Chondrocyte (in vitro differentiated cells): ENCODE data around the gene ALKBH1. TPM values are rescaled to one million over a fixed set of nuclear protein-coding genes. Genes with fewer than 3 reads are reported as not detected.

ENCODE experiments used
- DNase-seq: peaks from one replicate; pipeline ENCODE4 v3.0.0; 2021; ENCODE audit warnings: mixed read lengths, low spot score
- H3K27ac Mint-ChIP-seq: one replicate; pipeline ENCODE4 v1.8.0; 2021; ENCODE audit warnings: mild to moderate bottlenecking, moderate library complexity, mixed read lengths; ENCODE audit not compliant: unreplicated experiment
- H3K27me3 Mint-ChIP-seq: 2 replicates; pipeline ENCODE4 v1.8.0; 2021; ENCODE audit warnings: low read depth, mixed read lengths
- H3K36me3 Mint-ChIP-seq: 2 replicates; pipeline ENCODE4 v1.8.0; 2021; ENCODE audit warnings: low read depth, mixed read lengths
- H3K4me1 Mint-ChIP-seq: 2 replicates; pipeline ENCODE4 v1.8.0; 2021; ENCODE audit warnings: low read depth, mild to moderate bottlenecking, mixed read lengths
- H3K4me3 Mint-ChIP-seq: one replicate; pipeline ENCODE4 v1.8.0; 2021; ENCODE audit warnings: mild to moderate bottlenecking, moderate library complexity, mixed read lengths; ENCODE audit not compliant: unreplicated experiment
- H3K9me3 Mint-ChIP-seq: 2 replicates; pipeline ENCODE4 v1.8.0; 2021; ENCODE audit warnings: low read depth, mixed read lengths
- total RNA-seq: library from RNA; stranded (reverse); gene quantifications from 3 replicates; pipeline ENCODE4 v1.2.1, GENCODE V29; 2021
- TF ChIP-seq, protein P1 (sequence below): fragments of 200-600 bp; sonication (generic); IDR thresholded peaks from 2 replicates; pipeline ENCODE4 v1.5.0; 2021; ENCODE audit warnings: antibody characterized with exemption, mild to moderate bottlenecking, moderate library complexity

Gene ALKBH1
- total RNA-seq, 1 donor from 2014 or later, result 7.6 TPM

DNA sequence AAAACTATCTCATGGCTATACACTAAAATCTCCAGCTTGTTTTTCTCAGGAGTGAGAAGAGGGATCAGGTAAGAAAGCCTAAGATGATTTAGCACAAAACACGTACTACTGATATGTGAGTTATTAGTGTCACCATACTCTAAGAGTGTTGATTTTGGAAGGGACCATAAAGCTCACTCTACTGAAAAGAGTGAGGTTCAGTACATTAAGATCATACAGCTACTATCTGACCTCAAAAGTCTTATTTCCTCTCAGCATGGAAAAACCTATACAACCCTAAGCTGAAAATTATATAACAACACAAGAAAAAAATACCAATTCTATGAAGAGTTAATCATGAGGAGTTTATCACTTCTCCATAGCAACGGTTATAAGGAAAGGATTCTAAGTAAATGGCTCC is 33.6 kb upstream of the ALKBH1 start:
- Mint-ChIP-seq H3K27ac (no peak overlapping the region), H3K9me3 (no peaks in the 10 kb centered on the region), H3K4me1 (peaks cover 4% of the 10 kb centered on the region), H3K4me3 (no peak overlapping the region), H3K36me3 (peaks cover 17% of the 10 kb centered on the region), H3K27me3 (no peaks in the 10 kb centered on the region)
- TF ChIP-seq, protein P1, sequence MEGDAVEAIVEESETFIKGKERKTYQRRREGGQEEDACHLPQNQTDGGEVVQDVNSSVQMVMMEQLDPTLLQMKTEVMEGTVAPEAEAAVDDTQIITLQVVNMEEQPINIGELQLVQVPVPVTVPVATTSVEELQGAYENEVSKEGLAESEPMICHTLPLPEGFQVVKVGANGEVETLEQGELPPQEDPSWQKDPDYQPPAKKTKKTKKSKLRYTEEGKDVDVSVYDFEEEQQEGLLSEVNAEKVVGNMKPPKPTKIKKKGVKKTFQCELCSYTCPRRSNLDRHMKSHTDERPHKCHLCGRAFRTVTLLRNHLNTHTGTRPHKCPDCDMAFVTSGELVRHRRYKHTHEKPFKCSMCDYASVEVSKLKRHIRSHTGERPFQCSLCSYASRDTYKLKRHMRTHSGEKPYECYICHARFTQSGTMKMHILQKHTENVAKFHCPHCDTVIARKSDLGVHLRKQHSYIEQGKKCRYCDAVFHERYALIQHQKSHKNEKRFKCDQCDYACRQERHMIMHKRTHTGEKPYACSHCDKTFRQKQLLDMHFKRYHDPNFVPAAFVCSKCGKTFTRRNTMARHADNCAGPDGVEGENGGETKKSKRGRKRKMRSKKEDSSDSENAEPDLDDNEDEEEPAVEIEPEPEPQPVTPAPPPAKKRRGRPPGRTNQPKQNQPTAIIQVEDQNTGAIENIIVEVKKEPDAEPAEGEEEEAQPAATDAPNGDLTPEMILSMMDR, result no peak
- no peak for DNase-seq

DNA sequence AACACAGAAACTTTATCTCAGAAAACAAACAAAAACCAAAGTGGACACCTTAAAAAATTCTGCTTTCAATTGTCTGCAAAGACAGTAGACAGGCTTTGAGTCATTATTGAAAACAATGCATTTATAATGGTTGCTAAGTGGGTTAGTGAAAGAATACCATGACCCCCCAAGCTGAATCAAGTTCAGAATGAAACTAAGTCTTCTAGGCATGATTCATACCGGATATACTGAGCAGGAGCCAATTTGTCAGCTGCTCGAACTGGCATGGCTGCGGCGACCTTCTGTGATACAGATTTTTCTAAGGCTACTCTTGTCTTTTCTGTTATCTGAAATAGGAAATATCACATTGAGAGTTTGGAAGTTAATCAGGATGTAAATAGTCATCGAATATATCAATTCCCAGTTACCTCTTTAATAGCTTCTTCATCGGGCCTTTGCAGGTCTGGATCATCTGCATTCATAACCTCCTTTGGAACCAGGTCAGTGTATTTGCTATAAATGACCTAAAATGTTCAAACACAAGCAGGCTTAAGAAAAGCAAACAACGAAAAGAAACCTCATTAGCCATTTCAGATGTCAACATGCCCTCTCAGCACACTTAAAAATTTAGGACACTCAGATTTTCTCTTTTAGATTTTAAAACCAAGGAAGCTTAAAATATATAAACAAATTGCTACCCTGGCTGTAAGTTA is 30.9 kb upstream of the ALKBH1 start:
- TF ChIP-seq, protein P1, result no peak
- peaks cover 22% of the 10 kb centered on the region for H3K36me3 Mint-ChIP-seq
- no peak overlapping the region for H3K27ac Mint-ChIP-seq
- H3K4me3 Mint-ChIP-seq, result no peak overlapping the region
- H3K27me3 Mint-ChIP-seq, result no peaks in the 10 kb centered on the region
- H3K9me3 Mint-ChIP-seq, result no peaks in the 10 kb centered on the region
- no peaks in the 10 kb centered on the region for H3K4me1 Mint-ChIP-seq
- DNase-seq, result no peak

DNA sequence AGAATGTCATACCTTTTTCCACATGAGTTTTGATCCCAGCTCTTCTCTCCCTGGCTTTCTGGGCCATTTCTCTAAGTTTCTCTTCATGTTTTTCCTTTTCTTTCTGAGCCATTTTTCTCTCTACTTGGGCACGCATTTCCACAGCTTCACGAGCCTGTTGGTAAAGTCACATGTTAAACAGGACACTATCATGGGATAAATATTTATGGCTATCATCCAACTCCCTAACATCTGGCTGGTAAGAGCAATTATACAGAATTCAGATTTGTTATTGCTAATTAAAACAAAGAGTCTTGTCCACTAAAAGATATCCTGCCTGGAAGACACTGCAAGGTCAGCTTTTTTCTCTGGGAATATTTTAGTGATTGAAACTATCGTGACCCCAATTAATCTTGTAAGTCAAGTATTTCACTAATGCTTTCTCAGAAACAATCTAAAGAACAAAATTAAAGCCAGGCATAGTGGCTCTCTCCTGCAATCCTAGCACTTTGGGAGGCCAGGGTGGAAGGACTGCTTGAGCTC is 23.2 kb upstream of the ALKBH1 start:
- no peak for DNase-seq
- Mint-ChIP-seq H3K27ac (no peak overlapping the region), H3K4me3 (no peak overlapping the region), H3K4me1 (peaks cover 3% of the 10 kb centered on the region), H3K9me3 (no peaks in the 10 kb centered on the region), H3K27me3 (no peaks in the 10 kb centered on the region), H3K36me3 (peaks cover 48% of the 10 kb centered on the region)
- TF ChIP-seq, protein P1, result no peak

DNA sequence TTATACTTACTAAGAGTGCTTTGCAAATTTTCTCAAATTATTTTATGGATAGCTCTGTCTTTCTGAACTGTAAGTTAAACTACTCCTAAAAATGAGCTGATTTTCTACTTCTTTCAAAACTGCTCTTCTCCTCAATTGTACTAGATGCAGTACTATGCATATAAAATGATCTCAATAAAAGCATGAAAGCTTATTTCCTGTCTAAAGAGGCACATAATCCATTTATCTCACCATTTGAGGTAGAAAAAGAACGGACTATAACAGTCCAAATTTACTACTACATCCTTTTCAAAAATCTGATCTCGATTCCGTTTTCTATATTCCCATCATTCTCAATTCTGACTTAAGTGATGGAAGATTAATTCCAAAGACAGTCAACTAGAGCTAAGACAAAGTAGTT is 14.5 kb upstream of the ALKBH1 start:
- H3K4me1 Mint-ChIP-seq, result no peaks in the 10 kb centered on the region
- H3K4me3 Mint-ChIP-seq, result no peak overlapping the region
- H3K27me3 Mint-ChIP-seq, result no peaks in the 10 kb centered on the region
- DNase-seq, result no peak
- peaks cover 46% of the 10 kb centered on the region for H3K36me3 Mint-ChIP-seq
- no peaks in the 10 kb centered on the region for H3K9me3 Mint-ChIP-seq
- TF ChIP-seq, protein P1, result no peak
- H3K27ac Mint-ChIP-seq, result no peak overlapping the region

DNA sequence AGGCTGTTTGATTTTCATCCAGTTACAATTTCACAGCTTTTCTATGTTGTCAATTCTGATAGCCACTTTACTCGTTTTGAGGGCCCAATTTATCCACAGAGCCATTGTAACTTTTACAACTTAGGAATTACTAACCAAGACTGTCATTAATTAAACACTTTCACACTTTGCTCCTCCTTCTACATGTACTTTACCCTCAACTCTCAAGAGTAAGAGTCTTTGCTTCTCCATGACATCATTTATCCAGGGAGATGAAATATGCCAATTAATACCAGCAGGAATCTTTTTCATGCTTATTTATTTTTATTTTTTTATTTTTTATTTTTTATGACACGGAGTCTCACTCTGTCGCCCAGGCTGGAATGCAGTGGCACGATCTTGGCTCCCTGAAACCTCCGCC is 13.6 kb upstream of the ALKBH1 start:
- Mint-ChIP-seq H3K27me3 (no peaks in the 10 kb centered on the region), H3K36me3 (peaks cover 43% of the 10 kb centered on the region), H3K4me1 (no peaks in the 10 kb centered on the region), H3K27ac (no peak overlapping the region), H3K4me3 (no peak overlapping the region), H3K9me3 (no peaks in the 10 kb centered on the region)
- DNase-seq, result no peak
- TF ChIP-seq, protein P1, result no peak
